ENCODE data around the gene ULK1. TPM values are rescaled to one million over a fixed set of nuclear protein-coding genes. Genes with fewer than 3 reads are reported as not detected.
A peak's percentile ranks its signal among the peaks of the same experiment; 100 is the strongest.

Gene ULK1
- total RNA-seq, 1 experiment from 2014 or later = 67.8 TPM

GRCh38 chr12:131896080-131896810, 1.8 kb downstream of the ULK1 start (continued):
- TF ChIP-seq FOXP4 (CRISPR knock-in tag; IDR thresholded peaks at IDR 0.05) (no peak; the same call in 1 of the 2 replicates), NR2C2 (CRISPR knock-in tag; IDR thresholded peaks at IDR 0.05) (no peak), JUN (CRISPR knock-in tag; IDR thresholded peaks at IDR 0.05) (no peak), CDX4 (CRISPR knock-in tag; IDR thresholded peaks at IDR 0.05; ENCODE audit: borderline replicate concordance) (no peak), ZNF263 (CRISPR knock-in tag; IDR thresholded peaks at IDR 0.05; ENCODE audit: low read depth) (no peak), IRF2 (CRISPR knock-in tag; IDR thresholded peaks at IDR 0.05; ENCODE audit: borderline replicate concordance, low read depth) (no peak), JAZF1 (CRISPR knock-in tag; IDR thresholded peaks at IDR 0.05) (no peak), ERG (CRISPR knock-in tag; IDR thresholded peaks at IDR 0.05) (no peak), GRHL2 (CRISPR knock-in tag; IDR thresholded peaks at IDR 0.05; ENCODE audit: insufficient replicate concordance, severe bottlenecking) (no peak), FOXK1 (CRISPR knock-in tag; IDR thresholded peaks at IDR 0.05) (peak; percentile 99), ZNF423 (CRISPR knock-in tag; IDR thresholded peaks at IDR 0.05) (no peak), ZNF512 (CRISPR knock-in tag; IDR thresholded peaks at IDR 0.05; ENCODE audit: borderline replicate concordance) (no peak), STAT6 (CRISPR knock-in tag; conservative IDR thresholded peaks at IDR 0.05; ENCODE audit: low read depth) (no peak), PREB (CRISPR knock-in tag; IDR thresholded peaks at IDR 0.05; ENCODE audit: borderline replicate concordance) (no peak), ZMAT4 (CRISPR knock-in tag; IDR thresholded peaks at IDR 0.05) (no peak), ZNF121 (CRISPR knock-in tag; IDR thresholded peaks at IDR 0.05) (peak; percentile 91), ZSCAN18 (CRISPR knock-in tag; IDR thresholded peaks at IDR 0.05) (no peak)
- TF ChIP-seq, protein P1, sequence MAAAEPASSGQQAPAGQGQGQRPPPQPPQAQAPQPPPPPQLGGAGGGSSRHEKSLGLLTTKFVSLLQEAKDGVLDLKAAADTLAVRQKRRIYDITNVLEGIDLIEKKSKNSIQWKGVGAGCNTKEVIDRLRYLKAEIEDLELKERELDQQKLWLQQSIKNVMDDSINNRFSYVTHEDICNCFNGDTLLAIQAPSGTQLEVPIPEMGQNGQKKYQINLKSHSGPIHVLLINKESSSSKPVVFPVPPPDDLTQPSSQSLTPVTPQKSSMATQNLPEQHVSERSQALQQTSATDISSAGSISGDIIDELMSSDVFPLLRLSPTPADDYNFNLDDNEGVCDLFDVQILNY (CRISPR knock-in tag; IDR thresholded peaks at IDR 0.05) = peak; percentile 32; the same call in 1 of the 2 replicates
- TF ChIP-seq, protein P2, sequence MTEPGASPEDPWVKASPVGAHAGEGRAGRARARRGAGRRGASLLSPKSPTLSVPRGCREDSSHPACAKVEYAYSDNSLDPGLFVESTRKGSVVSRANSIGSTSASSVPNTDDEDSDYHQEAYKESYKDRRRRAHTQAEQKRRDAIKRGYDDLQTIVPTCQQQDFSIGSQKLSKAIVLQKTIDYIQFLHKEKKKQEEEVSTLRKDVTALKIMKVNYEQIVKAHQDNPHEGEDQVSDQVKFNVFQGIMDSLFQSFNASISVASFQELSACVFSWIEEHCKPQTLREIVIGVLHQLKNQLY (CRISPR knock-in tag; IDR thresholded peaks at IDR 0.05) = no peak
- TF ChIP-seq, protein P3, sequence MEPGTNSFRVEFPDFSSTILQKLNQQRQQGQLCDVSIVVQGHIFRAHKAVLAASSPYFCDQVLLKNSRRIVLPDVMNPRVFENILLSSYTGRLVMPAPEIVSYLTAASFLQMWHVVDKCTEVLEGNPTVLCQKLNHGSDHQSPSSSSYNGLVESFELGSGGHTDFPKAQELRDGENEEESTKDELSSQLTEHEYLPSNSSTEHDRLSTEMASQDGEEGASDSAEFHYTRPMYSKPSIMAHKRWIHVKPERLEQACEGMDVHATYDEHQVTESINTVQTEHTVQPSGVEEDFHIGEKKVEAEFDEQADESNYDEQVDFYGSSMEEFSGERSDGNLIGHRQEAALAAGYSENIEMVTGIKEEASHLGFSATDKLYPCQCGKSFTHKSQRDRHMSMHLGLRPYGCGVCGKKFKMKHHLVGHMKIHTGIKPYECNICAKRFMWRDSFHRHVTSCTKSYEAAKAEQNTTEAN (CRISPR knock-in tag; IDR thresholded peaks at IDR 0.05) = no peak
- TF ChIP-seq, protein P4, sequence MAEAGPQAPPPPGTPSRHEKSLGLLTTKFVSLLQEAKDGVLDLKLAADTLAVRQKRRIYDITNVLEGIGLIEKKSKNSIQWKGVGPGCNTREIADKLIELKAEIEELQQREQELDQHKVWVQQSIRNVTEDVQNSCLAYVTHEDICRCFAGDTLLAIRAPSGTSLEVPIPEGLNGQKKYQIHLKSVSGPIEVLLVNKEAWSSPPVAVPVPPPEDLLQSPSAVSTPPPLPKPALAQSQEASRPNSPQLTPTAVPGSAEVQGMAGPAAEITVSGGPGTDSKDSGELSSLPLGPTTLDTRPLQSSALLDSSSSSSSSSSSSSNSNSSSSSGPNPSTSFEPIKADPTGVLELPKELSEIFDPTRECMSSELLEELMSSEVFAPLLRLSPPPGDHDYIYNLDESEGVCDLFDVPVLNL (CRISPR knock-in tag; IDR thresholded peaks at IDR 0.05; ENCODE audit: borderline replicate concordance, low read depth) = no peak
